Tibial nerve (tissue), 4 donors: Measurements from ENCODE around the gene LEF1. TPM values are rescaled to one million over a fixed set of nuclear protein-coding genes. Genes with fewer than 3 reads are reported as not detected.

Source experiments
- DNase-seq, 2 donors: peaks; one replicate each; pipeline ENCODE4 v3.0.0-alpha.2; 2019; ENCODE audit warnings: low spot score in 2 of 2
- H3K27ac ChIP-seq, 4 donors: fragments of 200-600 bp; sonication (generic) in 3 of 4; one replicate each; pipeline ENCODE4 v1.5.1; 2017 to 2019; ENCODE audit warnings: mild to moderate bottlenecking in 1 of 4
- H3K27me3 ChIP-seq, 2 donors: fragments of 200-600 bp; sonication (generic) in 1 of 2; one replicate each; pipeline versions ENCODE4 v1.5.1 to v1.6.0; 2017 to 2019
- H3K36me3 ChIP-seq, 3 donors: fragments of 200-600 bp; sonication (generic); one replicate each; pipeline ENCODE4 v1.5.1; 2018 to 2019
- H3K4me1 ChIP-seq, 4 donors: fragments of 200-600 bp; sonication (generic) in 3 of 4; one replicate each; pipeline ENCODE4 v1.5.1; 2017 to 2019
- H3K4me3 ChIP-seq, 4 donors: fragments of 200-600 bp; sonication (generic) in 3 of 4; one replicate each; pipeline ENCODE4 v1.5.1; 2017 to 2019; ENCODE audit warnings: mild to moderate bottlenecking in 1 of 4, moderate library complexity in 1 of 4
- H3K9me3 ChIP-seq, 4 donors: fragments of 200-600 bp; sonication (generic) in 3 of 4; one replicate each; pipeline ENCODE4 v1.5.1; 2017 to 2019
- EP300 ChIP-seq, 2 donors: sonication (generic); formaldehyde crosslinking; IDR thresholded peaks; one replicate each; pipeline ENCODE4 v1.6.1; 2017; ENCODE audit warnings: antibody characterized with exemption in 2 of 2, mild to moderate bottlenecking in 1 of 2
- POLR2A ChIP-seq, 2 donors: fragments of 450-650 bp; IDR thresholded peaks; one replicate each; pipeline ENCODE4 v1.6.1; 2017; ENCODE audit warnings: antibody characterized with exemption in 2 of 2, mild to moderate bottlenecking in 2 of 2, moderate library complexity in 2 of 2
- WGBS, 2 donors: methylation state at CpG; one replicate each; pipeline ENCODE4 v1.1.5; 2018; 5-methylcytosine and 5-hydroxymethylcytosine counted together
- total RNA-seq, 4 donors: library from RNA; depleted of rRNA; stranded (reverse); fragments of >200 nt; gene quantifications; one replicate each; pipeline ENCODE4 v1.1.0, GENCODE V29; 2016
- TF ChIP-seq, protein P1 (sequence below), 5 experiments: fragments of 200-600 bp in 3 of 5; fragments of 450-650 bp in 2 of 5; sonication (generic) in 3 of 5; IDR thresholded peaks; one replicate each; pipeline ENCODE4 v1.5.1; 2016 to 2019; ENCODE audit warnings: antibody characterized with exemption in 5 of 5, mild to moderate bottlenecking in 3 of 5, moderate library complexity in 2 of 5

Gene LEF1
- total RNA-seq, 4 donors from 2014 or later = 1.9 to 11.7 (median 8.3) TPM

- Histone ChIP-seq H3K4me3 (no peak overlapping the region), H3K4me1 (no peaks in the 10 kb centered on the region), H3K27me3 (no peaks in the 10 kb centered on the region), H3K9me3 (no peaks in the 10 kb centered on the region), H3K36me3 (peaks cover 0 to 59% (median 2%) of the 10 kb centered on the region in 3 donors), H3K27ac (no peak overlapping the region)
- TF ChIP-seq EP300 (IDR thresholded peaks at IDR 0.05) (no peak), POLR2A (IDR thresholded peaks at IDR 0.05) (no peak)
- TF ChIP-seq, protein P1, sequence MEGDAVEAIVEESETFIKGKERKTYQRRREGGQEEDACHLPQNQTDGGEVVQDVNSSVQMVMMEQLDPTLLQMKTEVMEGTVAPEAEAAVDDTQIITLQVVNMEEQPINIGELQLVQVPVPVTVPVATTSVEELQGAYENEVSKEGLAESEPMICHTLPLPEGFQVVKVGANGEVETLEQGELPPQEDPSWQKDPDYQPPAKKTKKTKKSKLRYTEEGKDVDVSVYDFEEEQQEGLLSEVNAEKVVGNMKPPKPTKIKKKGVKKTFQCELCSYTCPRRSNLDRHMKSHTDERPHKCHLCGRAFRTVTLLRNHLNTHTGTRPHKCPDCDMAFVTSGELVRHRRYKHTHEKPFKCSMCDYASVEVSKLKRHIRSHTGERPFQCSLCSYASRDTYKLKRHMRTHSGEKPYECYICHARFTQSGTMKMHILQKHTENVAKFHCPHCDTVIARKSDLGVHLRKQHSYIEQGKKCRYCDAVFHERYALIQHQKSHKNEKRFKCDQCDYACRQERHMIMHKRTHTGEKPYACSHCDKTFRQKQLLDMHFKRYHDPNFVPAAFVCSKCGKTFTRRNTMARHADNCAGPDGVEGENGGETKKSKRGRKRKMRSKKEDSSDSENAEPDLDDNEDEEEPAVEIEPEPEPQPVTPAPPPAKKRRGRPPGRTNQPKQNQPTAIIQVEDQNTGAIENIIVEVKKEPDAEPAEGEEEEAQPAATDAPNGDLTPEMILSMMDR (IDR thresholded peaks at IDR 0.05) = no peak
- WGBS, 2 donors = 80 to 84% methylated on average over 6 of the region's 6 CpGs
- no peak for DNase-seq
Measured at GRCh38 chr4:108035691-108036090, 133.0 kb downstream of the LEF1 start.

- TF ChIP-seq, protein P1 (IDR thresholded peaks at IDR 0.05) = no peak
- TF ChIP-seq EP300 (IDR thresholded peaks at IDR 0.05) (no peak), POLR2A (IDR thresholded peaks at IDR 0.05) (no peak)
- 76 to 82% methylated on average over 7 of the region's 7 CpGs for WGBS, 2 donors
- Histone ChIP-seq H3K9me3 (no peaks in the 10 kb centered on the region), H3K27me3 (no peaks in the 10 kb centered on the region), H3K4me1 (no peaks in the 10 kb centered on the region), H3K27ac (no peak overlapping the region), H3K36me3 (peaks cover 0 to 70% (median 2%) of the 10 kb centered on the region in 3 donors), H3K4me3 (no peak overlapping the region)
- no peak for DNase-seq
Measured at GRCh38 chr4:108034565-108034964, 134.2 kb downstream of the LEF1 start.

GRCh38 chr4:108033348-108033747, 135.4 kb downstream of the LEF1 start:
- Histone ChIP-seq H3K27me3 (no peaks in the 10 kb centered on the region), H3K9me3 (no peaks in the 10 kb centered on the region), H3K4me1 (no peaks in the 10 kb centered on the region), H3K4me3 (no peak overlapping the region), H3K27ac (no peak overlapping the region), H3K36me3 (peaks cover 0 to 83% (median 2%) of the 10 kb centered on the region in 3 donors)
- TF ChIP-seq, protein P1 (IDR thresholded peaks at IDR 0.05) = no peak
- no peak for TF ChIP-seq POLR2A (IDR thresholded peaks at IDR 0.05)
- no peak for TF ChIP-seq EP300 (IDR thresholded peaks at IDR 0.05)
- DNase-seq = no peak

DNA sequence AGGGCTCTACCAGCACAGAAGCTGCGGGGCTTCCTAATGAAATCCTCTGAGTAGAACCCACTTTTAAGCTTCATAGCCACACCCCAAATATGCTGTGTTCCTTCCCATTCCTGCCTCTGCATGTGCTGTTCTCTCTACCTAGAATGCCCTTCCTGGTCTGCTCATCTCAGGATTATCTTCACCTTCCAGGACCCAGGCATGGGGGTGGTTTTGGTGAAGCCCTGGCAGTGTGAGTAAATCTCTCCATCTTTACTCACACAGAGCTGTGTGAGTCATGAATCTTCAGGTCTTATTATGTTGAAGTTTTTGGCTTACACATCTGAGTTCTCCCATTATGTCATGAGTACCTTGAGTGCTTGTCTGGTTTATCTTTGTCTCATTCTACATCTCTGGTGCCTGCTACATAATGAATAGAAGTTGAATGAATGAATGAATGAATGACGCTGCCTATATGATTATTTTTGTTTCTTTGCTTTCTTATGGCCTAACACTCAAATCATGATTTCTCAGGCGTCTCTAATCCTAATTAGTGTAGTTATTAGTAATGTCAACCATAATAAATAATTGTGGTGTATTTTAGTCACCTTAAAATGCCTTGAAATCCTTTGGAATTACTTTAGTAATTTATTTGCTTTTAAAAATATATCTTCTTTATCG, 137.2 kb downstream of the LEF1 start:
- Histone ChIP-seq H3K36me3 (peaks cover 0 to 94% (median 2%) of the 10 kb centered on the region in 3 donors), H3K9me3 (no peaks in the 10 kb centered on the region), H3K27me3 (no peaks in the 10 kb centered on the region), H3K4me1 (no peaks in the 10 kb centered on the region), H3K27ac (no peak overlapping the region), H3K4me3 (no peak overlapping the region)
- no peak for TF ChIP-seq POLR2A (IDR thresholded peaks at IDR 0.05)
- TF ChIP-seq, protein P1 (IDR thresholded peaks at IDR 0.05) = no peak
- WGBS, 2 donors = 98% methylated on average over 4 of the region's 4 CpGs
- DNase-seq = no peak

DNA sequence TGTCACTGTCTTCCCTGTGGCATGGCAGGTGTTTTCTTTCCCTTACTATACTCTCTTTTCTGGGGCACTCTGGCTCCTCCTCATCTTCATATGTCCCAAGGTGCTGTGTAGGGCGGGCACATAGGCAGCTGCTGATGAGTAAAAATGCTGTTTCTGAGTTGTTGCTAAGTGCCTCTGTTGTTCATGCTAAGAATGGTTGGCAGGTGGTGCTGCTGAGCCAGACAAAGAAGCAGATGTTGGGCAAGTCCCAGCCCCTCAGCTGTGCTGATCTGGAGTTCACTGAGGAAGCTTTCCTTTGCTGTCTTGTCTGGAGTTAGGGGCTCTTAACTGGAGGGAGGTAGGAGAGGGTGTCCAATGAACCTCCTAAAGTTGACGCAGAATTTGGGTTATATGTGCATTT, 138.4 kb downstream of the LEF1 start:
- H3K9me3 ChIP-seq = no peaks in the 10 kb centered on the region
- DNase-seq = peak; percentile 17 to 32
- TF ChIP-seq EP300 (IDR thresholded peaks at IDR 0.05) = no peak
- TF ChIP-seq, protein P1 (IDR thresholded peaks at IDR 0.05) = peak in 2 of 5 experiments; percentile 11 to 26
- no peaks in the 10 kb centered on the region for H3K4me1 ChIP-seq
- no peak overlapping the region for H3K27ac ChIP-seq
- 78 to 82% methylated on average over 2 of the region's 2 CpGs for WGBS, 2 donors
- H3K4me3 ChIP-seq = no peak overlapping the region
- peaks cover 0 to 90% (median 2%) of the 10 kb centered on the region in 3 donors for H3K36me3 ChIP-seq
- no peaks in the 10 kb centered on the region for H3K27me3 ChIP-seq
